ENCODE measurements around the gene NEB. TPM values are rescaled to one million over a fixed set of nuclear protein-coding genes. Genes with fewer than 3 reads are reported as not detected.

NEB gene
- total RNA-seq, 1 experiment from 2014 or later = 0.33 TPM

- intact Hi-C loops (cut with micrococcal nuclease) = no loop called here
- Mint-ChIP-seq H3K4me1 (ENCODE audit: insufficient read depth, unreplicated experiment) (no peaks in the 10 kb centered on the region), H3K36me3 (ENCODE audit: insufficient read depth, unreplicated experiment) (no peaks in the 10 kb centered on the region), H3K27me3 (ENCODE audit: insufficient read depth, unreplicated experiment) (no peaks in the 10 kb centered on the region), H3K4me3 (ENCODE audit: unreplicated experiment) (no peak overlapping the region), H3K9me3 (ENCODE audit: unreplicated experiment) (peaks cover 9% of the 10 kb centered on the region), H3K27ac (ENCODE audit: low read depth, unreplicated experiment) (no peak overlapping the region)
- ChIA-PET POLR2A (no interaction called here), CTCF (no interaction called here)
- DNase-seq (ENCODE audit: unreplicated experiment) = no peak
- BruUV-seq (replicated peaks) = no TSS peak
- TF ChIP-seq, protein P1, sequence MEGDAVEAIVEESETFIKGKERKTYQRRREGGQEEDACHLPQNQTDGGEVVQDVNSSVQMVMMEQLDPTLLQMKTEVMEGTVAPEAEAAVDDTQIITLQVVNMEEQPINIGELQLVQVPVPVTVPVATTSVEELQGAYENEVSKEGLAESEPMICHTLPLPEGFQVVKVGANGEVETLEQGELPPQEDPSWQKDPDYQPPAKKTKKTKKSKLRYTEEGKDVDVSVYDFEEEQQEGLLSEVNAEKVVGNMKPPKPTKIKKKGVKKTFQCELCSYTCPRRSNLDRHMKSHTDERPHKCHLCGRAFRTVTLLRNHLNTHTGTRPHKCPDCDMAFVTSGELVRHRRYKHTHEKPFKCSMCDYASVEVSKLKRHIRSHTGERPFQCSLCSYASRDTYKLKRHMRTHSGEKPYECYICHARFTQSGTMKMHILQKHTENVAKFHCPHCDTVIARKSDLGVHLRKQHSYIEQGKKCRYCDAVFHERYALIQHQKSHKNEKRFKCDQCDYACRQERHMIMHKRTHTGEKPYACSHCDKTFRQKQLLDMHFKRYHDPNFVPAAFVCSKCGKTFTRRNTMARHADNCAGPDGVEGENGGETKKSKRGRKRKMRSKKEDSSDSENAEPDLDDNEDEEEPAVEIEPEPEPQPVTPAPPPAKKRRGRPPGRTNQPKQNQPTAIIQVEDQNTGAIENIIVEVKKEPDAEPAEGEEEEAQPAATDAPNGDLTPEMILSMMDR (IDR thresholded peaks at IDR 0.05; ENCODE audit: unreplicated experiment) = no peak
These were observed 17.6 kb downstream of the NEB start for GRCh38 chr2:151716721-151717120.

- intact Hi-C loops (cut with micrococcal nuclease) = no loop called here
- no peak for DNase-seq (ENCODE audit: unreplicated experiment)
- no peaks in the 10 kb centered on the region for H3K27me3 Mint-ChIP-seq (ENCODE audit: insufficient read depth, unreplicated experiment)
- CTCF ChIA-PET = interaction anchor here (1.4 kb wide), 1 partner anchor 312 kb away, joined by 5 read pairs; no protein-coding TSS in a partner anchor
- BruUV-seq (replicated peaks) = no TSS peak
- no peaks in the 10 kb centered on the region for H3K36me3 Mint-ChIP-seq (ENCODE audit: insufficient read depth, unreplicated experiment)
- H3K4me1 Mint-ChIP-seq (ENCODE audit: insufficient read depth, unreplicated experiment) = no peaks in the 10 kb centered on the region
- POLR2A ChIA-PET = no interaction called here
- H3K9me3 Mint-ChIP-seq (ENCODE audit: unreplicated experiment) = peaks cover 1% of the 10 kb centered on the region
- no peak overlapping the region for H3K27ac Mint-ChIP-seq (ENCODE audit: low read depth, unreplicated experiment)
- TF ChIP-seq, protein P1 (IDR thresholded peaks at IDR 0.05; ENCODE audit: unreplicated experiment) = no peak
- H3K4me3 Mint-ChIP-seq (ENCODE audit: unreplicated experiment) = no peak overlapping the region
These were observed 20.9 kb downstream of the NEB start for GRCh38 chr2:151713291-151713903.

DNA sequence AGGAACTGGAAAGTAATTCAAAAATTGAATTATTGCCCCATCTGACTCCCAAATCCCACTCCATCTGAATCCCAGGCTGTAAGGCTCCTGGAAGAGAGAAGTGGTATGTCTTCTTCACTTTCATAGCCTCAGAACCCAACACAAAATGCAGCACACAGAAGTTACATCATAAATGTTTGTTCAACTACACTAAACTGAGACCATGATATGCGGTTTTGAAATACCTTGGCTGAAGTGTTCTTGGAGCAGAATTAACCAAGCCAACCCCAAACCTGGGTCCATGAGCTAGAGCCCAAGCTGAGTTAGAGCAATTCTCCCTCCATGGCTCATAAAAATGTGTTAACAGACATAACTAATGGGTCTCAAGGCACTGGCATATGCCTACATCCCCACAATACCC, 23.3 kb downstream of the NEB start:
- POLR2A ChIA-PET = interaction anchor here (0.6 kb wide), 1 partner anchor 254 kb away, joined by 3 read pairs; no protein-coding TSS in a partner anchor
- CTCF ChIA-PET = interaction anchor here (0.6 kb wide), 1 partner anchor 234 kb away, joined by 4 read pairs; no protein-coding TSS in a partner anchor
- Mint-ChIP-seq H3K36me3 (ENCODE audit: insufficient read depth, unreplicated experiment) (no peaks in the 10 kb centered on the region), H3K27me3 (ENCODE audit: insufficient read depth, unreplicated experiment) (no peaks in the 10 kb centered on the region), H3K4me1 (ENCODE audit: insufficient read depth, unreplicated experiment) (no peaks in the 10 kb centered on the region), H3K4me3 (ENCODE audit: unreplicated experiment) (no peak overlapping the region), H3K9me3 (ENCODE audit: unreplicated experiment) (no peaks in the 10 kb centered on the region), H3K27ac (ENCODE audit: low read depth, unreplicated experiment) (no peak overlapping the region)
- no peak for DNase-seq (ENCODE audit: unreplicated experiment)
- TF ChIP-seq, protein P1 (IDR thresholded peaks at IDR 0.05; ENCODE audit: unreplicated experiment) = no peak
- intact Hi-C loops (cut with micrococcal nuclease) = no loop called here
- BruUV-seq (replicated peaks) = no TSS peak

GRCh38 chr2:151708788-151709187, 25.5 kb downstream of the NEB start:
- ChIA-PET POLR2A (no interaction called here), CTCF (interaction anchor here (0.6 kb wide), 1 partner anchor 405 kb away, joined by 3 read pairs; no protein-coding TSS in a partner anchor)
- TF ChIP-seq, protein P1 (IDR thresholded peaks at IDR 0.05; ENCODE audit: unreplicated experiment) = no peak
- intact Hi-C loops (cut with micrococcal nuclease) = no loop called here
- no TSS peak for BruUV-seq (replicated peaks)
- DNase-seq (ENCODE audit: unreplicated experiment) = no peak
- no peaks in the 10 kb centered on the region for H3K4me1 Mint-ChIP-seq (ENCODE audit: insufficient read depth, unreplicated experiment)
- H3K27ac Mint-ChIP-seq (ENCODE audit: low read depth, unreplicated experiment) = no peak overlapping the region
- no peaks in the 10 kb centered on the region for H3K27me3 Mint-ChIP-seq (ENCODE audit: insufficient read depth, unreplicated experiment)
- H3K4me3 Mint-ChIP-seq (ENCODE audit: unreplicated experiment) = no peak overlapping the region
- no peaks in the 10 kb centered on the region for H3K9me3 Mint-ChIP-seq (ENCODE audit: unreplicated experiment)
- H3K36me3 Mint-ChIP-seq (ENCODE audit: insufficient read depth, unreplicated experiment) = no peaks in the 10 kb centered on the region
